GM12865 (cell line): ENCODE results near the gene SLC4A4.

Experiments used
- DNase-seq: peaks from one replicate; pipeline ENCODE4 v3.0.0; 2010; ENCODE audit warnings: low read depth
- H3K4me3 ChIP-seq: 2 replicates; pipeline ENCODE4 v1.5.1; 2011; ENCODE audit warnings: mild to moderate bottlenecking, low read depth, low read length, control low read depth
- TF ChIP-seq, protein P1 (sequence below): IDR thresholded peaks from 2 replicates; pipeline ENCODE4 v1.5.1; 2011; ENCODE audit warnings: low read length, control low read depth, low read depth, inconsistent platforms; ENCODE audit not compliant: insufficient read depth; ENCODE audit errors: missing control alignments

The SLC4A4 gene

DNA sequence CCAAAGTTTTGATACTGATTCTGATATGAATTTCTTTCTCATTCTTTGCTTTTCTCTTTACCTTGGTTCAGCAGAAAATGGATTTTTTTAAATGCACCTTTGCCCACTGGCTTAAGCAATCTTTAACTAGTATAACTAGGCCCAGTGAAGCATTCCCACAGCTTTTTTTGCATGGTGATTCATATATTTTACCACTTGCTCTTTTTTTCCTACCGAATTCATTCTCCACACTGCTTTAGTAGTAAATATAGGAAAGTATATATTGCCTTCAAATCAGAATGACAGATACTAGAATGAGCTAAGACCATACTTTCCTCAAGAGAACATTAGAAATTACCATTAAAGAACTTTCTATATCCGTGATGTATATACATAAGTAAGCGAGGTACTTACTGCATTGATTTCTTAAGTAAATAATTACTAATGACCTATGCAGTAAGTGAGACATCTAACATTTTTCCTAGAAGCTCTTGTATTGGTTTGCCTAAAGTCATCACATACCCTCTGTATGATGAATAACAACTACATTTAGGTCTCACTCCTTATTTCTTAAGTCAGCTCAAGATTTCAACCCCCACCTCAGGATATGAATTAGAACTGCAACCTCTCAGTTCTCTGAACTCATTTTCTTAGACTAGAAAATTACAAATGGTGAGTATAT lies 44.2 kb downstream of the SLC4A4 start:
- H3K4me3 ChIP-seq = no peak overlapping the region
- TF ChIP-seq, protein P1, sequence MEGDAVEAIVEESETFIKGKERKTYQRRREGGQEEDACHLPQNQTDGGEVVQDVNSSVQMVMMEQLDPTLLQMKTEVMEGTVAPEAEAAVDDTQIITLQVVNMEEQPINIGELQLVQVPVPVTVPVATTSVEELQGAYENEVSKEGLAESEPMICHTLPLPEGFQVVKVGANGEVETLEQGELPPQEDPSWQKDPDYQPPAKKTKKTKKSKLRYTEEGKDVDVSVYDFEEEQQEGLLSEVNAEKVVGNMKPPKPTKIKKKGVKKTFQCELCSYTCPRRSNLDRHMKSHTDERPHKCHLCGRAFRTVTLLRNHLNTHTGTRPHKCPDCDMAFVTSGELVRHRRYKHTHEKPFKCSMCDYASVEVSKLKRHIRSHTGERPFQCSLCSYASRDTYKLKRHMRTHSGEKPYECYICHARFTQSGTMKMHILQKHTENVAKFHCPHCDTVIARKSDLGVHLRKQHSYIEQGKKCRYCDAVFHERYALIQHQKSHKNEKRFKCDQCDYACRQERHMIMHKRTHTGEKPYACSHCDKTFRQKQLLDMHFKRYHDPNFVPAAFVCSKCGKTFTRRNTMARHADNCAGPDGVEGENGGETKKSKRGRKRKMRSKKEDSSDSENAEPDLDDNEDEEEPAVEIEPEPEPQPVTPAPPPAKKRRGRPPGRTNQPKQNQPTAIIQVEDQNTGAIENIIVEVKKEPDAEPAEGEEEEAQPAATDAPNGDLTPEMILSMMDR = no peak
- no peak for DNase-seq

DNA sequence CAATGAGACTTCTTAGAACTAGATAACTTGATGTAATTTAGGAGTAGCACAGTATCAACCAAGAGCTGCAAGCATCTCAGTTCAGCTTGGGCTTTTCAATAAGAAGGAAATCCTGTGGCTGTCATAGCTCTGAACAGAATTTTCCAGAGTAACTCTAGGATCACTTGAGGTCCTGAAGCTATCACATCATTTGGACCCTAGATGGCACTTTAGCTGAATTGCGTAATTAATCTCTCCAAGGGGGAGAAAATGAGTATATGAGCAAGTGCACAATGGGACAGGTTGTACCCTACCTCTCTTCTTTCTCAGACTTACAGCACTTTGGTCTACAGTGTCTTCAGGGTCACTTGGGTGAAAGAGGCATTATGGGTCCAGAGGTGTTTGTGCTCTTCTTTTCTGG lies 45.2 kb downstream of the SLC4A4 start:
- no peak overlapping the region for H3K4me3 ChIP-seq
- DNase-seq = no peak
- TF ChIP-seq, protein P1 = no peak

DNA sequence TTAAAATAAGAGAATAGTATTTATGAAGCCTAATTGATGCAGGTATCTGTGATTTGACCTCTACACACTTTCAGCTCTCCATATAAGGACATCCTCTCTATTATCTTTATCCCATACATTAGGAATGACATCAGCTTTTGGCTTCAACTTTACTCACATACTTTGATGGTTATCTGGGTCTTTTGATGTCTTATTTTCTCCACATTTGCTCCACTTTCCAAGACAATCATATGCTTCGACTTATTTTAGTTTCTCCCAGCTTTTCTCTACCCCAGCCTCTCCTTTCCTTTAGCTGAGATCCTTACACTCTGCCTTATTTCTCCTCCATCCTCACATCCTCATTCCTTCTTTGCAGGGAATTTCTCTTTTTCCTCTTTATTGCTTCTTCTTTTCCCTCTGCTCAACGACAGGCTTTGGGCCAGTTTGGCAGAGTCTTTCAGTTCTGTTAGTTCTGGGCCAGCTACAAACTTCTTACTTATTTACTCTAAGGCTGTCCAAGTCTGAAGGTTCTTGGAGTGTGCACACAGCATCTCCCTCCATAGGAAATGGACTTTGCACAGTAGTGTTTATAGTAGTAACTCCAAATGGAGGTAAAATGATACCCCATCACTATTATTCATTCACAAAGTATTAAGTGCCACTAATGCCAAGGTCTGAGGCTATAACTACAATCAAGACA lies 50.5 kb downstream of the SLC4A4 start:
- TF ChIP-seq, protein P1 = no peak
- no peak for DNase-seq
- H3K4me3 ChIP-seq = no peak overlapping the region

DNA sequence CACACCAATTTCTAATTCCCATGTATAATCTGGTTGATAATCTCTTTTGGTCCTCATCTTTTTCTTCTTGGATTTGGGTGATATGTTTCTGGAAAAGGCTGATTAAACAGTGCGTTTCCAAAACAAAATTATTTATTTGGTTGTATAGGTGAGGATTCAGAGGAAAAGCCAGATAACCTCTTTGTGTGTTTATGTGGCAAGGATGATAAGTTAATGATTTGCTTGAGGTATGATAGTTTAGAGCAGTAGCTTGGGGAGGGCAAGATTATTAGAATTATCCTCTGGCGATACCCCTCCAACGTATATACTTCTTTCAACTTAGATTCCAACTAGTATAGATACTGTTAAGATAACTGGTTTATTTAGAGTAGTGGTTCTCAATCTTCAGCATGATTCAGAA lies 53.3 kb downstream of the SLC4A4 start:
- TF ChIP-seq, protein P1 = no peak
- no peak overlapping the region for H3K4me3 ChIP-seq
- DNase-seq = no peak

DNA sequence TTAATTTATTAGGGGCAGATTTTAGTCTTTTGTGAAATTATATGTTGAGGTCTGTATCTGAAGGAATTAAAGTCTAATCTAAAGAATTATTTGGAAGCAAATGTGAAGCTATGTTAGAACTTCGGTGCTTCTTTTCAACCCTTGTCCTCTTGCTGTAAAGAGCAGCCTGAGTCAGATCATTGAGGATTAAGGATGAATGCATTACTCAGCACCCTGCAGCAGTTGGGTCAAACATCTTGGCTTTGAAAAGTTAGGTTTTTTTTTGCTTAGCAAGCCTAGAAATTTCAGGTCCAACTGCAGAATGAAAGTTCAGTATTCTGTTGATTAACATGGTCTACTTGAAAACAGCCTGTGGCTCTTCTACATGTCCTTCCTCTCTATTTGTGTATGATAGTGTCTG lies 57.6 kb downstream of the SLC4A4 start:
- TF ChIP-seq, protein P1 = no peak
- no peak overlapping the region for H3K4me3 ChIP-seq
- no peak for DNase-seq

DNA sequence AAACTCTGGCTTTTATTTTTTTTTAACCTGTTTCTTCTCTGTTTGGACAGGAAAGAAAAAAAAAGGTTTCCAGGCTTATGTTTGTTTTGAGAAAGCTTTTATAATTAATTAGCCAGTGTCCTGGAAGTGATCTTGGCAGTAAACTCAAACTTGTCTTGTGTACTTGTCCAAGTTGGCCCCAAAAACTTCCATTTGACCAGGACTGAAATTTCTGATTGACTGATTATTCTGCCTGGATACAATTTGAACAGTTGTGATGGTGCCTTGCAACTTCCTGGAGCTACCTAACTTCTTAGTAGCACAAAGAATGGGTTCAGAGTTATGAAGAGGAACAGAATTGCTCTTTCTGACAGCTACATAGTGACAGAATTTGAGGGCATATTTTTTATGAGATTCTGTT lies 62.0 kb downstream of the SLC4A4 start:
- TF ChIP-seq, protein P1 = no peak
- no peak overlapping the region for H3K4me3 ChIP-seq
- no peak for DNase-seq
